Measurements from ENCODE around the gene TRIM16. TPM values are rescaled to one million over a fixed set of nuclear protein-coding genes. Genes with fewer than 3 reads are reported as not detected.
A peak's percentile ranks its signal among the peaks of the same experiment; 100 is the strongest.
"Not testable (repeated sequence)": the region's sequence is repeated elsewhere in the genome, so short reads cannot be mapped to it uniquely, and the experiment has no call there.

Gene TRIM16
- total RNA-seq (2012; rRNA removed) (50.3 and 52.5 TPM in 2 replicates), polyA plus RNA-seq (2012; rRNA removed) (18.9 and 22.3 TPM in 2 replicates), Bru-seq, nascent RNA (percentile 79 among the genes with signal in this experiment), BruChase-seq, experiment 1, labeled RNA remaining after a 6-hour chase (percentile 96 among the genes with signal in this experiment), BruChase-seq, experiment 2, labeled RNA remaining after a 2-hour chase (percentile 94 among the genes with signal in this experiment)
- polyA plus RNA-seq (2012; cell fraction: cytosol; rRNA removed): 18.0 and 20.2 TPM in 2 replicates
- 17.2 and 25.5 TPM in 2 replicates for polyA plus RNA-seq (2012; cell fraction: nucleus; rRNA removed; ENCODE audit: low replicate concordance)
- long read RNA-seq, partial matches to known transcripts: 45 of 67 reads
- long read RNA-seq, other reads (novel, unspliced or antisense): 17 of 67 reads

DNA sequence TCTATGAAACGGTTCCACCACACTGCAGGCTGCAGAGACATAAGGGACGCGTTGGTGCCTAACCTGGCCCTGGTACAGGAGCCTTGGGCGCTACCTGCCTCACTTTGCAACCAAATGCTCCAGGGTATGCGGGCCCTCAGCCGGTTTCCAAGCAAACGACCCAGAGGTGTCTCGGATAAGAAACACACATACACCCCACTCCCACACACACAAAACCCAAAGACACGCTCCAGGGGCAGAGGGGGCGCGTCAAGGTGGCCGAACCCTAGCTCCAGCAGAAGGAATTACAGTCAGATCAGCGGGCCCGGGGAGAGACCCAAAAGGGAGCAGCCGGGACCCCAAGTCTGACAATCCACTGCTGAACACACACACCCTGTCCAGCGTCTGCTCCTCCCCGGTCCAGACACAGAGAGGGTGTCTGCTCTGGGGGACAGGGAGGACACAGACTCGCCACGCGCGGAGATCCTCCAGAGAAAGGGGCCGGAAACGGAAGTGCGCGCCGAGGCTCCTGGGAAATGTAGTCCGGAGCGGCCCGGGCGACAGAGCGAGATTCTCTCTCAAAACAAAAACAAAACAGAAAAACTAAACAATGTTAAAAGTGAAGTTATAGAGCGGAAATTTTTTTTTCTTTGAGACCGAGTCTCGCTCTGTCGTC is at the start of gene TRIM16:
Gene TRIM16, minus strand, starts transcription at position 488 of the 655 bp plus-strand sequence. CDS start 32,702 bp downstream, outside the sequence.
- H3K36me3 ChIP-seq (ENCODE audit: control insufficient read depth, insufficient read depth, low read length); dilution Hi-C loops (cut with HindIII; ENCODE audit: low sequenced_read_pairs, unreplicated experiment); H2BK20ac ChIP-seq (ENCODE audit: low read depth, low read length); H3K27me3 ChIP-seq (ENCODE audit: control insufficient read depth, insufficient read depth, low read length); intact Hi-C loops (cut with micrococcal nuclease); CTCF ChIA-PET; H3K23ac ChIP-seq (ENCODE audit: low read depth, low read length); H3K56ac ChIP-seq (ENCODE audit: extremely low read depth, insufficient read depth, low read length); H4K20me1 ChIP-seq (ENCODE audit: insufficient read depth, low read length); H3K4me1 ChIP-seq (ENCODE audit: control insufficient read depth, insufficient read depth, low read length); H2BK15ac ChIP-seq (ENCODE audit: low read depth, low read length); H2BK5ac ChIP-seq (ENCODE audit: low read depth, low read length, poor library complexity, severe bottlenecking); H3K9me3 ChIP-seq (ENCODE audit: control insufficient read depth, insufficient read depth, low read length); H4K91ac ChIP-seq (ENCODE audit: insufficient read depth, low read depth, low read length); H3K9me1 ChIP-seq (ENCODE audit: insufficient read depth, low read length); in situ Hi-C loops (cut with MboI; ENCODE audit: low sequenced_read_pairs); H2BK120ac ChIP-seq (ENCODE audit: low read depth, low read length); POLR2A ChIA-PET (ENCODE audit: unreplicated experiment): not testable (repeated sequence)
- peak within 1 kb of the TSS; percentile 74 to 91 for H4K8ac ChIP-seq (ENCODE audit: low read depth in 2 of 2, low read length in 2 of 2)
- peak; percentile 33 for DNase-seq
- H3K79me1 ChIP-seq (ENCODE audit: low read depth in 1 of 2, low read length in 2 of 2): peaks cover 0 to 10% of the 10 kb centered on the region in 2 experiments; a peak in 1 of 4 replicates
- H4K5ac ChIP-seq (ENCODE audit: low read depth, low read length): peak within 1 kb of the TSS; percentile 87
- peak within 1 kb of the TSS; percentile 97 for H3K14ac ChIP-seq (replicated peaks; ENCODE audit: low read depth, low read length)
- H3K9ac ChIP-seq (ENCODE audit: low read depth, low read length): peak within 1 kb of the TSS; percentile 56
- H2AK5ac ChIP-seq (ENCODE audit: low read depth, low read length): peak within 1 kb of the TSS; percentile 96
- TSS peak; percentile 64 for BruUV-seq (replicated peaks)
- peak within 1 kb of the TSS; percentile 89 for H2AK9ac ChIP-seq (replicated peaks; ENCODE audit: low read depth, low read length, poor library complexity)
- peak within 1 kb of the TSS; percentile 72 for H3K4ac ChIP-seq (ENCODE audit: low read depth, low read length)
- WGBS, 2 experiments (ENCODE audit: extremely low coverage in 2 of 2, insufficient read length in 1 of 2): no CpG with 5 or more reads among the region's 35 CpGs
- H2AFZ ChIP-seq (replicated peaks; ENCODE audit: low read length, poor library complexity): peak within 1 kb of the TSS; percentile 88
- H3K18ac ChIP-seq (ENCODE audit: low read depth, low read length): peak within 1 kb of the TSS; percentile 50; the same call in 1 of the 2 replicates
- H3K4me3 ChIP-seq (ENCODE audit: insufficient read depth, low read depth, low read length): peak within 1 kb of the TSS; percentile 49
- peak within 1 kb of the TSS; percentile 98 for H3K4me2 ChIP-seq (ENCODE audit: low read depth, low read length)
- peak; percentile 99 for ATAC-seq (ENCODE audit: low read depth)
- peak within 1 kb of the TSS; percentile 25 for H3K27ac ChIP-seq (ENCODE audit: insufficient read depth, low read length)

- H3K4ac ChIP-seq (ENCODE audit: low read depth, low read length); H3K23ac ChIP-seq (ENCODE audit: low read depth, low read length); DNase-seq; H2BK20ac ChIP-seq (ENCODE audit: low read depth, low read length); H3K36me3 ChIP-seq (ENCODE audit: control insufficient read depth, insufficient read depth, low read length); H3K14ac ChIP-seq (replicated peaks; ENCODE audit: low read depth, low read length); H2BK15ac ChIP-seq (ENCODE audit: low read depth, low read length); H2BK5ac ChIP-seq (ENCODE audit: low read depth, low read length, poor library complexity, severe bottlenecking); H4K20me1 ChIP-seq (ENCODE audit: insufficient read depth, low read length); H3K56ac ChIP-seq (ENCODE audit: extremely low read depth, insufficient read depth, low read length); H3K27me3 ChIP-seq (ENCODE audit: control insufficient read depth, insufficient read depth, low read length); BruUV-seq (replicated peaks); H4K8ac ChIP-seq (ENCODE audit: low read depth in 2 of 2, low read length in 2 of 2); H3K27ac ChIP-seq (ENCODE audit: insufficient read depth, low read length); H3K9ac ChIP-seq (ENCODE audit: low read depth, low read length); H3K4me1 ChIP-seq (ENCODE audit: control insufficient read depth, insufficient read depth, low read length); H4K91ac ChIP-seq (ENCODE audit: insufficient read depth, low read depth, low read length); H3K18ac ChIP-seq (ENCODE audit: low read depth, low read length); H3K9me1 ChIP-seq (ENCODE audit: insufficient read depth, low read length); dilution Hi-C loops (cut with HindIII; ENCODE audit: low sequenced_read_pairs, unreplicated experiment); H2AK5ac ChIP-seq (ENCODE audit: low read depth, low read length); H2BK120ac ChIP-seq (ENCODE audit: low read depth, low read length); H3K4me3 ChIP-seq (ENCODE audit: insufficient read depth, low read depth, low read length); H3K79me1 ChIP-seq (ENCODE audit: low read depth in 1 of 2, low read length in 2 of 2); POLR2A ChIA-PET (ENCODE audit: unreplicated experiment); CTCF ChIA-PET; H2AFZ ChIP-seq (replicated peaks; ENCODE audit: low read length, poor library complexity); intact Hi-C loops (cut with micrococcal nuclease); in situ Hi-C loops (cut with MboI; ENCODE audit: low sequenced_read_pairs); H2AK9ac ChIP-seq (replicated peaks; ENCODE audit: low read depth, low read length, poor library complexity); H3K4me2 ChIP-seq (ENCODE audit: low read depth, low read length); H3K9me3 ChIP-seq (ENCODE audit: control insufficient read depth, insufficient read depth, low read length); ATAC-seq (ENCODE audit: low read depth); H4K5ac ChIP-seq (ENCODE audit: low read depth, low read length): not testable (repeated sequence)
- WGBS, 2 experiments (ENCODE audit: extremely low coverage in 2 of 2, insufficient read length in 1 of 2): no CpG with 5 or more reads among the region's 10 CpGs
Measured at GRCh38 chr17:15733174-15733789, 49.2 kb upstream of the TRIM16 start.

All from IMR-90 (cell line).